ENCODE measurements around the gene MAP4K4. TPM values are rescaled to one million over a fixed set of nuclear protein-coding genes. Genes with fewer than 3 reads are reported as not detected.

Gene MAP4K4
- total and polyA plus RNA-seq, 2 of the 13 experiments (the other 11 are each of a cell fraction or from before 2014, with no cell fraction given) = 105 to 264 TPM

DNA sequence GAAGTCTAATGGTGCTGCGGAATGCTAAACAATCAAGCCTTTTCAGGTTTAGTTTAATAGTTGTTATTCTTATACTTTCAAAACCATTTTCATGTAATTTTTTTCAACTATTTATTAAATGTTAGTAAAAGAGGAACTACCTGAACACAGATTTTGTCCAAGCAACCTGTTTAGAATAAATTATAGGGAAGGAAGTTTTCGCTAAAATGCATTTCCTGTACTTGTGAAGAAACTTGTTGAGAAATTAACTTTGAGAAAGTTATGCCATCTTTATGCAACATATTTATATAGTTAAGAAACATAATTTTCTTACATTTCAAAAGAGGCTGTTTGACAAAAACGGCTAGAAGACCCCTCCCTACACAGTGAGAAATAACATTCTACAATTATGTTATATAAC is 16.6 kb downstream of the MAP4K4 start:
- H3K4me2 ChIP-seq (ENCODE audit: low read depth, low read length) = no peak overlapping the region
- H3K27me3 ChIP-seq (ENCODE audit: control insufficient read depth in 1 of 2, insufficient read depth in 2 of 2, low read length in 2 of 2) = no peaks in the 10 kb centered on the region
- intact Hi-C loops (cut with micrococcal nuclease; ENCODE audit: unreplicated experiment) (no loop called here), in situ Hi-C loops (cut with HindIII; ENCODE audit: extremely low pct_ligation_motif_present, low pct_unique_long_range_greater_than_20kb) (no loop called here)
- DNase-seq (ENCODE audit: low spot score) = no peak
- no peak overlapping the region for H3K27ac ChIP-seq (ENCODE audit: extremely low read length, insufficient read depth, low read length)
- H3K4me1 ChIP-seq (ENCODE audit: insufficient read depth, low read length) = peaks cover 63% of the 10 kb centered on the region
- TF ChIP-seq ZNF484 (CRISPR knock-in tag; IDR thresholded peaks at IDR 0.05; ENCODE audit: borderline replicate concordance, low read depth) (no peak), ZNF230 (CRISPR knock-in tag; IDR thresholded peaks at IDR 0.05) (no peak)
- BruUV-seq (replicated peaks) = no TSS peak
- no peak overlapping the region for H2AFZ ChIP-seq (ENCODE audit: low read length)
- H3K9me3 ChIP-seq (ENCODE audit: low read length) = no peaks in the 10 kb centered on the region
- H3K36me3 ChIP-seq (replicated peaks in 1 of 2; ENCODE audit: control insufficient read depth in 1 of 2, insufficient read depth in 2 of 2, low read length in 2 of 2) = peaks cover 10 to 35% of the 10 kb centered on the region in 2 experiments
- FAIRE-seq = no peak
- peaks cover 91% of the 10 kb centered on the region for H4K20me1 ChIP-seq (ENCODE audit: insufficient read depth, low read length)
- H3K79me2 ChIP-seq (ENCODE audit: insufficient read depth, low read length) = peaks cover 96% of the 10 kb centered on the region
- ChIA-PET POLR2A (no interaction called here), CTCF (ENCODE audit: low intra/inter-chr PET ratio, low total read pairs) (no interaction called here)
- WGBS (ENCODE audit: low lambda C conversion rate) = 97% methylated on average over 3 of the region's 3 CpGs
- no peak for ATAC-seq
- no peak overlapping the region for H3K4me3 ChIP-seq (replicated peaks in 1 of 3; ENCODE audit: insufficient read depth in 1 of 3, low read depth in 2 of 3, low read length in 3 of 3)
- no peak overlapping the region for H3K9ac ChIP-seq (ENCODE audit: insufficient read depth, low read depth, low read length)

GRCh38 chr2:101717071-101717845 is 19.8 kb downstream of the MAP4K4 start:
- ChIA-PET POLR2A (interaction anchor here (2.4 kb wide), 1 partner anchor 20 kb away, joined by 10 read pairs; the partner anchor contains the start of gene MAP4K4), CTCF (ENCODE audit: low intra/inter-chr PET ratio, low total read pairs) (no interaction called here)
- no TSS peak for BruUV-seq (replicated peaks)
- no peak for DNase-seq (ENCODE audit: low spot score)
- ATAC-seq = no peak
- WGBS (ENCODE audit: low lambda C conversion rate) = 97% methylated on average over 9 of the region's 9 CpGs
- Histone ChIP-seq H2AFZ (ENCODE audit: low read length) (no peak overlapping the region), H3K4me3 (replicated peaks in 1 of 3; ENCODE audit: insufficient read depth in 1 of 3, low read depth in 2 of 3, low read length in 3 of 3) (no peak overlapping the region), H4K20me1 (ENCODE audit: insufficient read depth, low read length) (peaks cover 91% of the 10 kb centered on the region), H3K9ac (ENCODE audit: insufficient read depth, low read depth, low read length) (no peak overlapping the region), H3K4me1 (ENCODE audit: insufficient read depth, low read length) (peaks cover 75% of the 10 kb centered on the region), H3K27me3 (ENCODE audit: control insufficient read depth in 1 of 2, insufficient read depth in 2 of 2, low read length in 2 of 2) (no peaks in the 10 kb centered on the region), H3K36me3 (replicated peaks in 1 of 2; ENCODE audit: control insufficient read depth in 1 of 2, insufficient read depth in 2 of 2, low read length in 2 of 2) (peaks cover 7 to 27% of the 10 kb centered on the region in 2 experiments; a peak in 4 of 5 replicates), H3K79me2 (ENCODE audit: insufficient read depth, low read length) (peaks cover 97% of the 10 kb centered on the region), H3K4me2 (ENCODE audit: low read depth, low read length) (no peak overlapping the region), H3K9me3 (ENCODE audit: low read length) (no peaks in the 10 kb centered on the region), H3K27ac (ENCODE audit: extremely low read length, insufficient read depth, low read length) (no peak overlapping the region)
- intact Hi-C loops (cut with micrococcal nuclease; ENCODE audit: unreplicated experiment) (no loop called here), in situ Hi-C loops (cut with HindIII; ENCODE audit: extremely low pct_ligation_motif_present, low pct_unique_long_range_greater_than_20kb) (no loop called here)
- no peak for FAIRE-seq
- TF ChIP-seq CCDC6 (CRISPR knock-in tag; IDR thresholded peaks at IDR 0.05) = no peak
- no peak for TF ChIP-seq HCFC1 (IDR thresholded peaks at IDR 0.05; ENCODE audit: low read depth, low read length)
- no peak for TF ChIP-seq MTA3 (CRISPR knock-in tag; IDR thresholded peaks at IDR 0.05)
- TF ChIP-seq PHF20 (CRISPR knock-in tag; IDR thresholded peaks at IDR 0.05) = no peak
- no peak for TF ChIP-seq ZSCAN25 (CRISPR knock-in tag; IDR thresholded peaks at IDR 0.05)
- TF ChIP-seq TEF (CRISPR knock-in tag; IDR thresholded peaks at IDR 0.05) = no peak
- TF ChIP-seq ZNF282 (IDR thresholded peaks at IDR 0.05; ENCODE audit: partially characterized antibody) = no peak
- TF ChIP-seq, protein P1, sequence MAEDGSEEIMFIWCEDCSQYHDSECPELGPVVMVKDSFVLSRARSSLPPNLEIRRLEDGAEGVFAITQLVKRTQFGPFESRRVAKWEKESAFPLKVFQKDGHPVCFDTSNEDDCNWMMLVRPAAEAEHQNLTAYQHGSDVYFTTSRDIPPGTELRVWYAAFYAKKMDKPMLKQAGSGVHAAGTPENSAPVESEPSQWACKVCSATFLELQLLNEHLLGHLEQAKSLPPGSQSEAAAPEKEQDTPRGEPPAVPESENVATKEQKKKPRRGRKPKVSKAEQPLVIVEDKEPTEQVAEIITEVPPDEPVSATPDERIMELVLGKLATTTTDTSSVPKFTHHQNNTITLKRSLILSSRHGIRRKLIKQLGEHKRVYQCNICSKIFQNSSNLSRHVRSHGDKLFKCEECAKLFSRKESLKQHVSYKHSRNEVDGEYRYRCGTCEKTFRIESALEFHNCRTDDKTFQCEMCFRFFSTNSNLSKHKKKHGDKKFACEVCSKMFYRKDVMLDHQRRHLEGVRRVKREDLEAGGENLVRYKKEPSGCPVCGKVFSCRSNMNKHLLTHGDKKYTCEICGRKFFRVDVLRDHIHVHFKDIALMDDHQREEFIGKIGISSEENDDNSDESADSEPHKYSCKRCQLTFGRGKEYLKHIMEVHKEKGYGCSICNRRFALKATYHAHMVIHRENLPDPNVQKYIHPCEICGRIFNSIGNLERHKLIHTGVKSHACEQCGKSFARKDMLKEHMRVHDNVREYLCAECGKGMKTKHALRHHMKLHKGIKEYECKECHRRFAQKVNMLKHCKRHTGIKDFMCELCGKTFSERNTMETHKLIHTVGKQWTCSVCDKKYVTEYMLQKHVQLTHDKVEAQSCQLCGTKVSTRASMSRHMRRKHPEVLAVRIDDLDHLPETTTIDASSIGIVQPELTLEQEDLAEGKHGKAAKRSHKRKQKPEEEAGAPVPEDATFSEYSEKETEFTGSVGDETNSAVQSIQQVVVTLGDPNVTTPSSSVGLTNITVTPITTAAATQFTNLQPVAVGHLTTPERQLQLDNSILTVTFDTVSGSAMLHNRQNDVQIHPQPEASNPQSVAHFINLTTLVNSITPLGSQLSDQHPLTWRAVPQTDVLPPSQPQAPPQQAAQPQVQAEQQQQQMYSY (CRISPR knock-in tag; IDR thresholded peaks at IDR 0.05) = no peak
- TF ChIP-seq ZNF619 (CRISPR knock-in tag; IDR thresholded peaks at IDR 0.05) = no peak
- TF ChIP-seq, protein P2, sequence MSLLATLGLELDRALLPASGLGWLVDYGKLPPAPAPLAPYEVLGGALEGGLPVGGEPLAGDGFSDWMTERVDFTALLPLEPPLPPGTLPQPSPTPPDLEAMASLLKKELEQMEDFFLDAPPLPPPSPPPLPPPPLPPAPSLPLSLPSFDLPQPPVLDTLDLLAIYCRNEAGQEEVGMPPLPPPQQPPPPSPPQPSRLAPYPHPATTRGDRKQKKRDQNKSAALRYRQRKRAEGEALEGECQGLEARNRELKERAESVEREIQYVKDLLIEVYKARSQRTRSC (CRISPR knock-in tag; IDR thresholded peaks at IDR 0.05; ENCODE audit: low read depth) = no peak
- TF ChIP-seq PRPF4 (IDR thresholded peaks at IDR 0.05; ENCODE audit: low read depth, low read length, poor library complexity, severe bottlenecking) = no peak
